Hematopoietic multipotent progenitor cell treated with erythropoietin and hydrocortisone succinate and interleukin-3 and kit ligand, for 8 days (in vitro differentiated cells): ENCODE results near the gene ZNF70.

Source experiments
- DNase-seq: peaks from one replicate; pipeline ENCODE4 v3.0.0-alpha.2; 2015

Gene ZNF70

DNA sequence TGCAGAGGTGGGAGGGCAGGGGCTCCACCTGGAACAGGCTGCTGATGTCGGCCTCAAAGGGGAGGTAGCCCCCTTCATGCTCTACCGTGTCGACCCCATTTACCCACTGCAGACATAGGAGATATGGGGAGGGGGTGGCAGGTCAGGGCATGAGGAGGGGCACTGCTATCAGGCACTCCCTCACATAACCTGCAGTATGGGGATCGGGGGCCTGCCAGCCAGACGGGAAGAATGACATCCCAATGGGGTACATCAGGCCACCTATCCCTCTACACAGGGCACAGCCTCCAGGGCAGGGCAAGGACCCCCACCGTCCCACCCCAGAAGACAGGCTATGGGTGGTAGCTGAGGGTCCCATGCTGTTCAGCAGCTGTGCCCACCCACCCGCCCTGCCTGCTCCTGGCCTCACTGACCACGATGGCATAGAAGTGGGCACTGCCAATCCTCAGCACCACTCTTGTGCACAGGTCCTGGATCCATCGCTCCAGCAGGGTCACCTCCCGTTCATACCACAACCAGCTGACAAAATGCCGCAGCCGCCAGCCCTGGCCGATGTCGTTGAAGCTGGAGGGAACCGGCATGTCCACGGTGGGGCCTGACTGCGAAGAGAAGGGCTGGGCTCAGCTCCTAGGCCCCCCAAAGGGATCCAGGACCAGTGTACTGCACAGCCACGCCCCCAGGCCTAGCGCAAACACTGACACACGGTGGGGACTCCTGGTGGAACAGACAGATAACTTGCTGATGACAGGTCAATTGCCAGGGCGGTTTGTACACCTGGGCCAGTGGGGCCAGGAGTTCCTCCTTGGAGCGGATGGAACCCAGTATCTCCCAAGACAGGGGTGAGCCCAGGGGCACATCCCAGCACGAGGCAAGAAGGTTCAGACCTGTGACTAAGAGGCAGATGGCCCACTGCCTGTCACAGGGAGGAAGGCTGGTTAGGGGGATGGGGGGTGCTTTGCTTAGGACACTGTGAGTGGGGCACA lies 36.0 kb downstream of the ZNF70 start:
- DNase-seq = peak; percentile 42

DNA sequence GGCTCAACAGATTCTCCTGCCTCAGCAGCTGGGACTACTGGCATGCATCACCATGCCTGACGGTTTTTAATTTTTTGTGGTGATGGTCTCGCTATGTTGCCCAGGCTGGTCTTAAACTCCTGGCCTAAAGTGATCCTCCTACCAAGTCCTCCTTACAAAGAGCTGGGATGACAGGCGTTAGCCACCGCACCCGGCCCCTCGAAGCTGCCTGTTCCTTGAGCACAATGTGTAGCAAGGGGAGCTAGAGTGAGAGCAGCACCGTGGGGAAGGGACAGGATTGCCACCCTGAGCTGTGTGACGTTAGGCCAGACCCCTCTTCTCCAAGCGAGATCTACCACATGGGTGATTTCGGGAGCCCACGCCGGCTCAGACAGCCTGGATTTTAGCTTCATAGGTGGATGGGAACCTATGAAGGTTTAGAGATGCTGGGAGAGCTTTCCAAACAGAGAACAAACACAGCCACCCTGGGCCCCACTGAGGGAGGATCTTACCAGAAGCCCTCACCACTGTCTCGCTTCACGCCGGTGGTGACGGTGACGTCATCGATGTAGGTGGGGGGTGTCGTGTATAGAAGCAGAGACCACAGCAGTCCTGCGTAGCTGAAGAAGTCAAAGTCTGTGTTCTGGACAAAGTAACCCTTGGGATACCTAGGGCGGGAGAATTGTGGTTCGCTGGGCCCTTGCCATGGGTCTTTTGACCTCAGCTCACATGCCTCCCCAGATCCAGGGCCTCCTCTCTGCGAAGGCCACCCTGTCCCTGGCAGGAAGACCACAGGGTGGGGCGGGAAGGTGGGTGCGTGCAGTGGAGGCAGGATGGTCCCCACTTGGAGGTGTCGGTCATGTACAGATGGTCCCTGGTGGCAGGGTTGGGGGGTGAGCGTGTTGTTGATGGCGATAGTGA lies 37.0 kb downstream of the ZNF70 start:
- no peak for DNase-seq

DNA sequence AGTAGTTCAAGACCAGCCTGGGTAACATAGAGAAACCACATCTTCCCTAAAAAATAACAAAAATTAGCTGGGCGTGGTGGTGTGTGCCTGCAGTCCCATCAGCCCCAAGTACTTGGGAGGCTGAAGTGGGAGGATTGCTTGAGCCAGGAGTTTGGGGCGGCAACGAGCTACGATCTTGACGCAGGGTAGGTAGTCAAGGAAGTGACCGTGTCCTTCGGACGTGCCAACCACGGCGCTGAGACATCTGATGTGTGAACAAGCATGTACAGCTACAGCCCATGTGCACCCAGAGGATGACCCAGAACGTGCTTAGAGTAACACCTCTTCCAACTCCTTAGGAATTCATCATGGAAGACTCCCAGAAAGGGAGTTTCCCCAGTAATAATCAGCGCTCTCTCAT lies 38.7 kb downstream of the ZNF70 start:
- DNase-seq = no peak

DNA sequence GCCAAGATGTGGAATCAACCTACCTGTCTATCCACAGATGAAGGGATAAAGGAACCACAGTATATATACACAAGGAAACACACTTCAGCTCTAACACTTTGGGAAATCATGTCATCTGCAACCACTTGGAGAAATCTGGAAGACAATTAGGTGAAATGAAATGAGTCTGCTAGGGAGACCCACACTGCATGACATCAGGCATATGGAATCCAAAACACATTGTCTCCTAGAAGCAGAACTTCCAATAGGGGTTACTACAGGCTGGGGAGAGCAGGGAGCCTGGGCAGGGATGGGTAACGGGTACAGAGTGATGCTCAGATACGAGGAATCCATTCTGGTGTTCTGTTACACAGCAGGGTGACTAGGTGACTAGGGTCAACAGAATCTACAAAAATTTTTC lies 41.8 kb downstream of the ZNF70 start:
- no peak for DNase-seq

DNA sequence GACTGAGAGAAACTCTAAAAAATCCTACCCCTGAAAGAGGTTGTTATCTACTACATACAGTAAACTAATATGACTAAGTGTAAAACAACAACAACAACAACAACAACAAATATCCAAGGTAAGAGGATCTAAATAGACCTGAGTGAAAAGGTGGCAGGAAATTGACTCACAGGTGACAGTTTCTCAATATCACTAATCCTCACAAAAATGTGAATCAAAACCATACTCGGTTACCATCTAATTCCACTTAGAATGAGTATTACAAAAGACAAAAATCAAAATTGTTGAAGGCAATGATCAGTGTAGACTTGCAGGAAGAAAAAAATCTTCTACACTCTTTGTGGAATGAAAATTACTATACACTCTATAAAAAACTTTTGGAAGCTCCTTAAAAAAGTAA lies 42.6 kb downstream of the ZNF70 start:
- no peak for DNase-seq

- DNase-seq = no peak
Observed at GRCh38 chr22:23705358-23705757, 45.6 kb downstream of the ZNF70 start.

- DNase-seq = no peak
Observed at GRCh38 chr22:23704829-23705228, 46.1 kb downstream of the ZNF70 start.

- no peak for DNase-seq
Observed at GRCh38 chr22:23704062-23704461, 46.9 kb downstream of the ZNF70 start.

DNA sequence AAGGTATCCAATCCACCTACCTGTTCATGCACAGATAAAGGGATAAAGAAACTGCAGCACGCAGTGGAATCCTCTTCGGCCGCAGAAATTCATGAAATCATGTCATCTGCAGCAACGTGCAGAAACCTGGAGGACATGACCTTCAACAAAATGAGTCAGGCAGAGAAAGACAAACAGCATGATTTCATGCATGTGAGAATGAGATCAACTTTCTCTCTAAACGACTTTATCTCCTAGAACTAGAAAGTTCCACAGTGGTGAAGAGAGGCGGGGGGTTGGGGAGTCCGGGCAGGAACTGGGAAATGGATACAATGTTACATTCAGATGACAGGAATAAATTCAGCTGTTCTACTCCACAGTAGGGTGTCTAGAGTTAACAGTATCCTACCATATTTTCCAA lies 50.2 kb downstream of the ZNF70 start:
- no peak for DNase-seq

GRCh38 chr22:23698673-23699235 lies 52.2 kb downstream of the ZNF70 start:
- no peak for DNase-seq

DNA sequence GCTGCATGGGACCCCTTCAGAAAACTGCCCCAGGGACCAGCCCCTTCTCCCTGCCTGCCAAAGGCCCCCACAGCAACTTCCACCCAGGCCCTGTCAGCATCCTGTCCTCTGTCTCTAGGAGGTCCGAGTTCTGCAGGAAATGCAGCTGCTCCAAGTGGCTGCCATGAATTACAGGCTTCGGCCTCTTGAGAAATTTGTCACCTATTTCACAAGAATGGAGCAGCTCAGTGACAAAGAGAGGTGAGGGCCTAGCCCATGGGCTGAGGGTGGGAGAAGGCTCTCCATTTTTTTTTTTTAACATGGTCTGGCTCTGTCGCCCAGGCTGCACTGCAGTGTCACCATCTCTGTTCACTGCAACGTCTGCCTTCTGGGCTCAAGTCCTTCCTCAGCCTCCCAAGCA lies 52.8 kb downstream of the ZNF70 start:
- no peak for DNase-seq

DNA sequence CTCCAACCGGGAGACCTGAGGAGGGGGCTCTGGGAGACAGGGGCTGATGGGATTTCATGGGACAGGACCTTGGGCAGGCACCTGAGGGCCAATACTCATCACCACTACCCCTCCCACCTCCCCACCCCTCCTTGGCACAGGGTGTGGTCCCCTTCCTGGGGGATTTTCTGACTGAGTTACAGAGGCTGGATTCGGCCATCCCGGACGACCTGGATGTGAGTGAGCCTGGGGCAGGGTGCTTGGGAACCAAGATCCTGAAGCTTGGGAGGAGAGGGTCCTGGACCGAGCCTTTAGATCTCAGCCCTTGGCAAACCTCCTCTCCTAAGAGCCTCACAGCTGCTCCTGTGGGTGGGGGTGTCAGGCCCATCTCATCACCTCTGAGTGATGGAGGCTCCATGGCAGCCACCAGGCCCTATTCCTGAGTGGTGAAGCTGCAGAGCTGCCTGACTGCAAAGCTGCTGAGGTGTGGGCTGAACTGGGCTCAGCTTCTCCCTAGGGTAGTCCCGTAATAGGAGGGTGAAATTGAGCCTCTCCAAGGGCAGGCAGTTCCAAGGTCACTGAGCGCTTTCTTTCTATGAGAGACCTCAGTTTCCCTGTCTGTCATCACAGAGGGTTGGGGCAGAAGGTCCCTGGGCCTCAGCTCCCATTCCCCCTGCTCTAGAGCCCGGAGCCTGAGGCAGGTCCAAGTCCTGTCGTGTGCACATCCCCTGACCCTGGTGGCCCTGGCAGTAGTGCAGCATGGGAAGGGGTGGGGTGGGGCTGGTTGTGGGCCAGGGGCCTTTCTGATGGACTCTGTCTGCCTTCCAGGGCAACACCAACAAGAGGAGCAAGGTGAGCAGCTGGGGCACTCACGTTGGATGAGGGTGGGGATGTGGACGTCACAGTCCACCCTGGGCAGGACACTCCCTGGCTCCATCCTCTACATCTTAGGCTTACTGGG lies 53.6 kb downstream of the ZNF70 start:
- no peak for DNase-seq

- DNase-seq = peak; percentile 13
Observed at GRCh38 chr22:23696326-23696851, 54.5 kb downstream of the ZNF70 start.

DNA sequence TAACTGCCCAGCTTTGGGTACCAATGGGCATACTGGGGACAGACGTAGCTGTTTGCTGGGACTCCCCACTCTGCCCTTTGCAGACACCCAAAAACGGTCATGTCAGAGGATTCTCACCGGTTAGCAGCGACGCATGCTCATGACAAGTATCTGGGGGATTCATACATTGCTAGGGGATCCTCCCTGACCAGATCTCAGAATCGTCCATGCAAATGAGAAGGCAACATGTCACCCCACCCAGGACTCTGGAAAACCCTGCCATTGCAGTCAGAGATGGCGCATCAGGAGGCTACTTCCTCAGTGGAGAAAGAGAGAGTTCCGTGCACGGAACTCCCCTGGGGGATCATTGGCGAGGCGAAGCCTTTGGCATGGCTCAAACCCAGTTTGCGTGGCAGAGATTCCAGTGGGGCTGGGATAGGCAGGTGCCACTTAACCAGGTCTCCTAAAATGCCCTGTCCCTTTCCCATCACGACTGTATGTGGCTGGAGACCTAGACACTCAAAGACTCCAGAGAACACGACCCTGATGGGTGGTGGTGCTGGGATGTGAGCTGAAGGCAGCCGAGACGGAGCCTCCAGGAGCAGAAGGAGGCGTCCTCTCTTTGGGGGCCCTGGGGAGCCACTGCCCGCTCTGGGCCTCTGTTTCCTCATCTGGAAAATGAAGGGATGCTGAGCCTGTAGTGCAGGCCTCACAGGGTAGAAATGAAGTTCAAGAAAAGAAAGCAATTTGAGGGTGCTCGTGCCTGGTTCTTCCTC lies 55.2 kb downstream of the ZNF70 start:
- DNase-seq = no peak

DNA sequence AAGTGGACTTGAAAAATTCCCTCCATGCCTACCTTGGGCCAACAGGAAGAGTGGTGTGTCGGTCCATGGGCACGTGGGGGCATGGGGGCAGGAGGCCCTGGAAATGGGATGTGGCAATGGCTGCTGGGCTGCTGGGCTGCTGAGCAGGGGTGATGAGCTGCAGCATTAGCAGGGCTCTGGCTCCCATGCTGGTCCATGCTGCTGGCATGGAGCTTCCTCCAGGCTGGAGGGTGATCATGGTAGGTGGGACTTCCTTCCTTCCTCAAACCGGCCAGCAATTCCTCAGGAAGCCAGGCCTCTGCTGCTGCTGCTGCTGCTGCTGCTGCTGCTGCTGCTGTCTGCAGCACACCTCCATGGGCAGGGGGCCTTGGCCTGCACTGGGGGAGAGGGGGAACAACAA lies 55.8 kb downstream of the ZNF70 start:
- no peak for DNase-seq

DNA sequence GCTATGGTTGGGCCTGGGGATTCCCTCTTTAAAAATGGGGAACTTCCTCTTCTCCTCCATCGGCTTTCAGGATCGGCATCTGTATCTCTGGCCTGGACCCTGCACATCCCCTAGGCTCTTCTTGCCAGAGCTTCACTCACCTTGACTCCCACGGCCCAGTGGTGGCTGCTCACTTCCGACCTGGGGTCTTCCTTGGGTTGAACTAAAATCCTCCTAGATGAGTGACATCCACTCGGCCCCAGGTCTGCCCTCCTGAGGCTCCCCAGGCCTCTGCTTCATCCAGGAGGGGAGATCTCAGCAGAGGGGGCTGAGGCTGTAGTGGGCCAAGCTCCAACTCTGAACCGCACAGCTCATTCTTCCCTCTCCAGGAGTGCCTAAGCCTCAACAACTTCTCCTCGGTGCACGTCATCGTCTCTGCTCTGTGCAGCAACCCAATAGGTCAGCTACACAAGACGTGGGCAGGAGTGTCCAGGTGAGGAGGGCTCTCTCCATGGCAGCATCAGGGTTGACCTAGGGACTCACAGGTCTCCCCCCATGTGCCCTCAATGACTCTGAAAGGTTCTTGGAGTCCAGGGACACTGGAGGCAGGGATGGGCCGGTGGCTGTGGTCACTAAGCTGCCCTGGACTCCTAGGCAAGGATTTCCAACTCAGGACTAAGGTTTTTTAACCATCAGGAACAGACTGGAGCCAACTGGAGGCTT lies 56.8 kb downstream of the ZNF70 start:
- no peak for DNase-seq

DNA sequence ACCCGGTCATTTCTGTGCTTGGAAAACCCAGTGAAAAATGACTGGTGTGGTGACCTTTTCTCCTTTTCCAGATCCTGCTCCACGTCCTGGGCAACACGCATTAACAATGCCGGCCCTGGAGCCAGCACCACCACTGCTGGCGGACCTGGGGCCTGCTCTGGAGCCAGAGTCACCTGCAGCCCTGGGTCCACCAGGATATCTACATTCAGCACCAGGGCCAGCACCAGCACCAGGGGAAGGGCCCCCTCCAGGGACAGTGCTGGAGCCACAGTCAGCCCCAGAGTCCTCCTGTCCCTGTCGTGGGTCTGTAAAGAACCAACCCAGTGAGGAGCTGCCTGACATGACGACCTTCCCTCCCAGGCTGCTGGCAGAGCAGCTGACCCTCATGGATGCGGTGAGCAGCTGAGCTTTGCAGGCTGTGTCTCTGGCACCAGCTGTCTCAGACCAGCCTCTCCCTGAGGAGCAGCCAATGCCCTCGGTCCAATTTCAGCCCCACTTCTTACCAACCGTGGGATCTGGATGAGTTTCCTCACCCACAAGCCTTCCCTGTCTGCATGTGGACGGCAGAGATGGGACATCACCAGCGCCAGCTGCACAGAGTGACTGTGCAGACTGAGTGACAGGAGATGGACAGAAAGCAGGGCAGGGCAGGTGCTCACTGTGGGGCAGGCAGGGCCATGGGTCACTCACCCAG lies 58.2 kb downstream of the ZNF70 start:
- DNase-seq = no peak

- no peak for DNase-seq
Observed at GRCh38 chr22:23691748-23692423, 59.0 kb downstream of the ZNF70 start.

DNA sequence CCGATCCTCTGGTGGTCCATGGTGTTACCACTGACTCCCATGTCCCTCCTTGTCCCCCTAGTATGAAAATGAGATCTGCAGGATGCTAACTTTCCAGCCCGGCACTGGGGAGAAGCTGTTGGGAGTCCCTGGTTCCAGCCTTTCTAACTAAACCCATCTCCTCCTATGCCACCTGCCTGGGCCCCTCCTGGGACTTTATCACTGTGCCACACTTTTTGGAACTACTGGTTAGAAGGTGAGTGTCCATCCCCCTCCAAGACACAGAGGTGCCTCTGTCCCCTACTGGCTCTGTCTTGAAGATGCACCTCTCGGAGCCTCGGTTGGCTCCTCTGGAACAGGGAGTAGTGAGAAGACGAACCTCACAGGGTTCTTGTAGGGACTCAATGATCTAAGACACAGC lies 60.2 kb downstream of the ZNF70 start, which contains the start of gene RGL4:
Gene RGL4, plus strand, starts transcription at position 301 of the 400 bp plus-strand sequence. CDS start 1,018 bp downstream, outside the sequence.
- DNase-seq = no peak
